GM18499 (cell line): ENCODE measurements around the gene ATXN7L3B.

Experiments used
- ATAC-seq: cut with Tn5 transposase; IDR thresholded peaks from one replicate; pipeline ENCODE4 v1.9.1; 2021; ENCODE audit warnings: moderate number of reproducible peaks; ENCODE audit not compliant: insufficient read depth, unreplicated experiment

The ATXN7L3B gene

GRCh38 chr12:74547249-74547648 is 9.6 kb downstream of the ATXN7L3B start:
- ATAC-seq, result no peak

GRCh38 chr12:74551291-74551690 is 13.7 kb downstream of the ATXN7L3B start:
- no peak for ATAC-seq

GRCh38 chr12:74552201-74552600 is 14.6 kb downstream of the ATXN7L3B start:
- ATAC-seq, result no peak

GRCh38 chr12:74559728-74560127 is 22.1 kb downstream of the ATXN7L3B start:
- no peak for ATAC-seq

GRCh38 chr12:74563927-74564326 is 26.3 kb downstream of the ATXN7L3B start:
- ATAC-seq, result no peak

- ATAC-seq, result no peak
These were observed 40.9 kb downstream of the ATXN7L3B start for GRCh38 chr12:74578486-74578885.

- no peak for ATAC-seq
These were observed 41.8 kb downstream of the ATXN7L3B start for GRCh38 chr12:74579446-74579845.

GRCh38 chr12:74579981-74580380 is 42.3 kb downstream of the ATXN7L3B start:
- ATAC-seq, result no peak

GRCh38 chr12:74581439-74581838 is 43.8 kb downstream of the ATXN7L3B start:
- ATAC-seq, result no peak

- no peak for ATAC-seq
These were observed 46.9 kb downstream of the ATXN7L3B start for GRCh38 chr12:74584483-74585062.

GRCh38 chr12:74586251-74586650 is 48.6 kb downstream of the ATXN7L3B start:
- no peak for ATAC-seq
